WTC11 (cell line): Measurements from ENCODE around the gene EBNA1BP2. TPM values are rescaled to one million over a fixed set of nuclear protein-coding genes. Genes with fewer than 3 reads are reported as not detected.
A peak's percentile ranks its signal among the peaks of the same experiment; 100 is the strongest.

ENCODE experiments used
- ATAC-seq: fragments of 200-7000 bp; cut with Tn5 transposase; 2 replicates; pipeline ENCODE4 v1.10.0; 2021; ENCODE audit warnings: mild to moderate bottlenecking, moderate library complexity
- CTCF ChIA-PET: fragments of 300-600 bp; sonication (Branson Sonifier 250); formaldehyde crosslinking; loops from one replicate; lab custom pipeline; 2021; ENCODE audit warnings: antibody characterized with exemption; lab: Charles Lee
- POLR2A ChIA-PET: fragments of 350-600 bp; sonication (Branson Sonifier 250); formaldehyde crosslinking; loops from one replicate; lab custom pipeline; 2021; ENCODE audit warnings: antibody characterized with exemption; lab: Charles Lee
- DNase-seq: peaks from one replicate; pipeline ENCODE4 v3.0.0; 2021; ENCODE audit warnings: low spot score
- H3K27ac Mint-ChIP-seq: 2 replicates; pipeline ENCODE4 v1.8.0; 2021; ENCODE audit warnings: mixed read lengths
- H3K27me3 Mint-ChIP-seq: 2 replicates; pipeline ENCODE4 v1.8.0; 2021; ENCODE audit warnings: low read depth, mild to moderate bottlenecking, moderate library complexity, mixed read lengths
- H3K36me3 Mint-ChIP-seq: 2 replicates; pipeline ENCODE4 v1.8.0; 2021; ENCODE audit warnings: mixed read lengths
- H3K4me1 Mint-ChIP-seq: 2 replicates; pipeline ENCODE4 v1.8.0; 2022; ENCODE audit warnings: mixed read lengths
- H3K4me3 Mint-ChIP-seq: 2 replicates; pipeline ENCODE4 v1.8.0; 2021; ENCODE audit warnings: mild to moderate bottlenecking, moderate library complexity, mixed read lengths
- H3K9me3 Mint-ChIP-seq: 2 replicates; pipeline ENCODE4 v1.8.0; 2021; ENCODE audit warnings: mixed read lengths
- AR ChIP-seq: fragments of 250-450 bp; sonication (Bioruptor Pico); IDR thresholded peaks from 2 replicates; pipeline ENCODE4 v1.9.0; 2021; ENCODE audit warnings: mild to moderate bottlenecking
- ARID4B ChIP-seq: sonication (generic); formaldehyde crosslinking; IDR thresholded peaks from 2 replicates; pipeline ENCODE4 v1.8.0; 2023; ENCODE audit warnings: missing genetic modification reagents, mild to moderate bottlenecking, borderline replicate concordance
- CDX4 ChIP-seq: fragments of 250-450 bp; sonication (Bioruptor Pico); IDR thresholded peaks from 2 replicates; pipeline ENCODE4 v1.9.0; 2021; ENCODE audit warnings: moderate library complexity, mild to moderate bottlenecking, inconsistent platforms, borderline replicate concordance
- FOXK1 ChIP-seq: sonication (generic); formaldehyde crosslinking; IDR thresholded peaks from 2 replicates; pipeline ENCODE4 v1.8.0; 2022; ENCODE audit warnings: mild to moderate bottlenecking, moderate library complexity, missing genetic modification reagents
- GABPB1 ChIP-seq: sonication (generic); formaldehyde crosslinking; IDR thresholded peaks from 2 replicates; pipeline ENCODE4 v1.8.1; 2023; ENCODE audit warnings: mild to moderate bottlenecking, missing genetic modification reagents
- HMGXB4 ChIP-seq: sonication (generic); formaldehyde crosslinking; IDR thresholded peaks from 2 replicates; pipeline ENCODE4 v1.8.1; 2023; ENCODE audit warnings: mild to moderate bottlenecking, moderate library complexity, missing genetic modification reagents
- JUN ChIP-seq: sonication (generic); formaldehyde crosslinking; IDR thresholded peaks from 2 replicates; pipeline ENCODE4 v1.8.0; 2023; ENCODE audit warnings: mild to moderate bottlenecking, missing genetic modification reagents
- KAT7 ChIP-seq: sonication (generic); formaldehyde crosslinking; IDR thresholded peaks from 2 replicates; pipeline ENCODE4 v1.8.1; 2023; ENCODE audit warnings: missing genetic modification reagents, mild to moderate bottlenecking, borderline replicate concordance
- MYBL2 ChIP-seq: sonication (generic); formaldehyde crosslinking; IDR thresholded peaks from 2 replicates; pipeline ENCODE4 v1.8.1; 2023; ENCODE audit warnings: mild to moderate bottlenecking, moderate library complexity, missing genetic modification reagents
- NR2C2 ChIP-seq: sonication (generic); formaldehyde crosslinking; IDR thresholded peaks from 2 replicates; pipeline ENCODE4 v1.8.0; 2022; ENCODE audit warnings: mild to moderate bottlenecking, missing genetic modification reagents
- OVOL2 ChIP-seq: fragments of 250-450 bp; sonication (Bioruptor Pico); IDR thresholded peaks from 2 replicates; pipeline ENCODE4 v1.9.0; 2021; ENCODE audit warnings: mild to moderate bottlenecking, borderline replicate concordance
- PRRX2 ChIP-seq: fragments of 250-450 bp; sonication (Bioruptor Pico); IDR thresholded peaks from 2 replicates; pipeline ENCODE4 v1.8.0; 2021; ENCODE audit warnings: mild to moderate bottlenecking
- RELA ChIP-seq: sonication (generic); formaldehyde crosslinking; IDR thresholded peaks from 2 replicates; pipeline ENCODE4 v1.8.1; 2022; ENCODE audit warnings: missing genetic modification reagents, mild to moderate bottlenecking, borderline replicate concordance
- STAT6 ChIP-seq: sonication (generic); formaldehyde crosslinking; conservative IDR thresholded peaks from 2 replicates; pipeline ENCODE4 v1.8.1; 2023; ENCODE audit warnings: mild to moderate bottlenecking, low read depth, missing genetic modification reagents, moderate library complexity
- TP53 ChIP-seq: sonication (generic); formaldehyde crosslinking; IDR thresholded peaks from 2 replicates; pipeline ENCODE4 v1.8.1; 2023; ENCODE audit warnings: mild to moderate bottlenecking, missing genetic modification reagents
- USF2 ChIP-seq: sonication (generic); formaldehyde crosslinking; IDR thresholded peaks from 2 replicates; pipeline ENCODE4 v1.8.1; 2023; ENCODE audit warnings: mild to moderate bottlenecking, missing genetic modification reagents, moderate library complexity
- ZBTB43 ChIP-seq: sonication (generic); formaldehyde crosslinking; IDR thresholded peaks from 2 replicates; pipeline ENCODE4 v1.8.1; 2023; ENCODE audit warnings: mild to moderate bottlenecking, missing genetic modification reagents
- total RNA-seq: library from RNA; stranded (reverse); gene quantifications from 3 replicates; pipeline ENCODE4 v1.2.3, GENCODE V29; 2021

The EBNA1BP2 gene
- total RNA-seq, 1 experiment from 2014 or later, result 93.7 TPM

- 0 out of 2 replicates have a peak, but pooled peaks have one; percentile 53 for TF ChIP-seq HMGXB4 (CRISPR knock-in tag)
- TF ChIP-seq JUN (CRISPR knock-in tag), result peak; percentile 55; the same call in 1 of the 2 replicates
- TF ChIP-seq RELA (CRISPR knock-in tag), result 0 out of 2 replicates have a peak, but pooled peaks have one; percentile 16
- TF ChIP-seq TP53 (CRISPR knock-in tag), result no peak
- peak; percentile 63 for TF ChIP-seq GABPB1 (CRISPR knock-in tag)
- peak; percentile 50; the same call in 1 of the 2 replicates for TF ChIP-seq KAT7
Observed at GRCh38 chr1:43171876-43172526, at the start of gene EBNA1BP2, which contains the start of gene CFAP57 (continued).

GRCh38 chr1:43221797-43222196 is 49.7 kb upstream of the EBNA1BP2 start:
- ChIA-PET CTCF (interaction anchor here (0.6 to 3.5 kb wide), 2 partner anchors 192 to 432 kb away, joined by 4 to 15 read pairs; no protein-coding TSS in a partner anchor), POLR2A (no interaction called here)
- no peaks in the 10 kb centered on the region for H3K4me1 Mint-ChIP-seq
- H3K9me3 Mint-ChIP-seq, result no peaks in the 10 kb centered on the region
- TF ChIP-seq AR (CRISPR knock-in tag), result no peak
- no peak for TF ChIP-seq OVOL2 (CRISPR knock-in tag)
- TF ChIP-seq ZBTB43 (CRISPR knock-in tag), result no peak
- no peak for TF ChIP-seq STAT6 (CRISPR knock-in tag)
- no peak for TF ChIP-seq NR2C2 (CRISPR knock-in tag)
- TF ChIP-seq MYBL2, result no peak
- TF ChIP-seq PRRX2, result no peak
- TF ChIP-seq USF2 (CRISPR knock-in tag), result no peak
- TF ChIP-seq FOXK1, result no peak
- TF ChIP-seq ARID4B (CRISPR knock-in tag), result no peak
- no peak for TF ChIP-seq CDX4 (CRISPR knock-in tag)
- H3K27me3 Mint-ChIP-seq, result peaks cover 2% of the 10 kb centered on the region; the same call in 1 of the 2 replicates
- no peaks in the 10 kb centered on the region for H3K36me3 Mint-ChIP-seq
- no peak for DNase-seq
- no peak overlapping the region for H3K4me3 Mint-ChIP-seq
- ATAC-seq, result no peak
- no peak overlapping the region for H3K27ac Mint-ChIP-seq
